ENCODE measurements around the gene SDC3. TPM values are rescaled to one million over a fixed set of nuclear protein-coding genes. Genes with fewer than 3 reads are reported as not detected.
"Not testable (repeated sequence)": the region's sequence is repeated elsewhere in the genome, so short reads cannot be mapped to it uniquely, and the experiment has no call there.

Gene SDC3
- total and polyA plus RNA-seq, 11 donors = 16.8 to 83.4 (median 28.8) TPM

GRCh38 chr1:30871276-30871871, 37.2 kb downstream of the SDC3 start:
- WGBS, 4 donors = 77 to 92% (median 86%) methylated on average over 4 to 6 of the region's 6 CpGs
- peaks cover 6 to 44% (median 21%) of the 10 kb centered on the region in 9 donors for H3K36me3 ChIP-seq
- no peak overlapping the region for H3K4me3 ChIP-seq
- no peak for ATAC-seq
- peaks cover 0 to 17% (median 9%) of the 10 kb centered on the region in 12 donors for H3K9me3 ChIP-seq
- peak overlapping the region in 1 of 12 donors; percentile 25 for H3K27ac ChIP-seq
- H3K4me1 ChIP-seq = peaks cover 0 to under 1% (median 0%) of the 10 kb centered on the region in 12 donors
- H3K27me3 ChIP-seq = no peaks in the 10 kb centered on the region
- no peak for TF ChIP-seq CTCF (IDR thresholded peaks at IDR 0.05)
- no peak for TF ChIP-seq POLR2A (IDR thresholded peaks at IDR 0.05)
- intact Hi-C loops (cut with DNase I) = no loop called here
- DNase-seq = peak in 1 of 5 donors; percentile 23

- DNase-seq (peak in 1 of 5 donors; percentile 62), ATAC-seq (no peak)
- peak overlapping the region in 1 of 12 donors; percentile 25 for H3K27ac ChIP-seq
- TF ChIP-seq CTCF (IDR thresholded peaks at IDR 0.05) (no peak), POLR2A (IDR thresholded peaks at IDR 0.05) (no peak)
- H3K4me3 ChIP-seq = no peak overlapping the region
- peaks cover 6 to 42% (median 21%) of the 10 kb centered on the region in 9 donors for H3K36me3 ChIP-seq
- WGBS, 4 donors = 93 to 98% (median 94%) methylated on average over 4 of the region's 4 CpGs
- H3K4me1 ChIP-seq = no peaks in the 10 kb centered on the region
- intact Hi-C loops (cut with DNase I) = no loop called here
- peaks cover 0 to 17% (median 9%) of the 10 kb centered on the region in 12 donors for H3K9me3 ChIP-seq
- H3K27me3 ChIP-seq = no peaks in the 10 kb centered on the region
Measured at GRCh38 chr1:30870656-30871055, 37.9 kb downstream of the SDC3 start.

- 87 to 96% (median 94%) methylated on average over 2 to 3 of the region's 3 CpGs for WGBS, 4 donors
- Histone ChIP-seq H3K4me3 (no peak overlapping the region), H3K9me3 (peaks cover 0 to 17% (median 9%) of the 10 kb centered on the region in 12 donors), H3K4me1 (no peaks in the 10 kb centered on the region), H3K27ac (no peak overlapping the region), H3K36me3 (peaks cover 6 to 42% (median 21%) of the 10 kb centered on the region in 9 donors), H3K27me3 (no peaks in the 10 kb centered on the region)
- no peak for ATAC-seq
- TF ChIP-seq CTCF (IDR thresholded peaks at IDR 0.05) (no peak), POLR2A (IDR thresholded peaks at IDR 0.05) (no peak)
- intact Hi-C loops (cut with DNase I) = no loop called here
- DNase-seq = peak in 1 of 5 donors; percentile 42
Measured at GRCh38 chr1:30870035-30870434, 38.5 kb downstream of the SDC3 start.

GRCh38 chr1:30868833-30869435, 39.6 kb downstream of the SDC3 start:
- intact Hi-C loops (cut with DNase I) = no loop called here
- ATAC-seq = no peak

GRCh38 chr1:30868057-30868456, 40.5 kb downstream of the SDC3 start:
- intact Hi-C loops (cut with DNase I); H3K4me1 ChIP-seq; H3K27ac ChIP-seq; H3K27me3 ChIP-seq; H3K4me3 ChIP-seq; ATAC-seq: not testable (repeated sequence)
- 89 to 98% (median 92%) methylated on average over 4 of the region's 4 CpGs for WGBS, 4 donors
- Histone ChIP-seq H3K9me3 (peaks cover 0 to 11% (median 7%) of the 10 kb centered on the region in 12 donors), H3K36me3 (peaks cover 5 to 24% (median 12%) of the 10 kb centered on the region in 9 donors)
- DNase-seq = peak in 1 of 5 donors; percentile 19

More at GRCh38 chr1:30868833-30869435, 39.6 kb downstream of the SDC3 start:
- Histone ChIP-seq H3K9me3 (peaks cover 0 to 17% (median 9%) of the 10 kb centered on the region in 12 donors), H3K36me3 (peaks cover 6 to 32% (median 17%) of the 10 kb centered on the region in 9 donors), H3K27ac (no peak overlapping the region), H3K4me3 (no peak overlapping the region), H3K4me1 (no peaks in the 10 kb centered on the region), H3K27me3 (no peaks in the 10 kb centered on the region)
- 90 to 92% (median 91%) methylated on average over 12 to 13 of the region's 13 CpGs for WGBS, 4 donors
- TF ChIP-seq POLR2A (IDR thresholded peaks at IDR 0.05) (no peak), CTCF (IDR thresholded peaks at IDR 0.05) (no peak)
- peak in 1 of 5 donors; percentile 11 for DNase-seq

Data from heart left ventricle (tissue), 16 donors.